Mucosa of stomach (tissue), 1 donor: ENCODE results near the gene FMO1.

Experiments used
- H3K27me3 ChIP-seq: one replicate; pipeline ENCODE4 v1.7.0; 2013; ENCODE audit warnings: mild to moderate bottlenecking, low read length; ENCODE audit not compliant: control insufficient read depth, insufficient read depth
- H3K36me3 ChIP-seq: one replicate; pipeline ENCODE4 v1.7.0; 2013; ENCODE audit warnings: low read length; ENCODE audit not compliant: control insufficient read depth, insufficient read depth
- H3K4me1 ChIP-seq: one replicate; pipeline ENCODE4 v1.7.0; 2013; ENCODE audit warnings: mild to moderate bottlenecking, low read length; ENCODE audit not compliant: control insufficient read depth, insufficient read depth
- H3K4me3 ChIP-seq: one replicate; pipeline ENCODE4 v1.7.0; 2013; ENCODE audit warnings: low read length
- H3K9ac ChIP-seq: one replicate; pipeline ENCODE4 v1.7.0; 2013; ENCODE audit warnings: mild to moderate bottlenecking, low read length, moderate library complexity
- H3K9me3 ChIP-seq: one replicate; pipeline ENCODE4 v1.7.0; 2013; ENCODE audit warnings: mild to moderate bottlenecking, low read length, moderate library complexity; ENCODE audit not compliant: control insufficient read depth
- donor health status: Pancreatic carcinoma.

FMO1 gene

GRCh38 chr1:171295821-171296220 lies 47.5 kb downstream of the FMO1 start:
- Histone ChIP-seq H3K4me1 (no peaks in the 10 kb centered on the region), H3K36me3 (no peaks in the 10 kb centered on the region), H3K9me3 (peaks cover 5% of the 10 kb centered on the region), H3K4me3 (no peak overlapping the region), H3K9ac (no peak overlapping the region), H3K27me3 (no peaks in the 10 kb centered on the region)

DNA sequence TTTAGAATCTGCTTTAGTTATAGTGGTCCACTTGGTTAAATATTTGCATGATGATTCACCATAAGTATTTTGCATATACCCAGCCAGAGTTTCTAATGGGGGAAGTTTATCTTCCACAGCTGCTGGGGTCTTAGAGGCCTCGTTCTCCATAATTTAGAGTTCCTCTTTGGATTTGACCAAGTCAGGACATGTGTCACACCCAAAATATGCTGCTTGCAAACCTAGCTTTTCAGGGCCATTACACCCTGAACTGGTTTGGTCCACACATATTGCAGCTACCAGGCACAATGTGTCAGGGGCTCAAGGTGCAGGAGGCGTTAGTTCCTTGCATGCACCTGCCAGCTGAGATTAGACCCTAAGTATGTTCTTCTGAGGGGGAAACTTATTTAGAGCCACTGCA lies 48.6 kb downstream of the FMO1 start:
- no peaks in the 10 kb centered on the region for H3K4me1 ChIP-seq

DNA sequence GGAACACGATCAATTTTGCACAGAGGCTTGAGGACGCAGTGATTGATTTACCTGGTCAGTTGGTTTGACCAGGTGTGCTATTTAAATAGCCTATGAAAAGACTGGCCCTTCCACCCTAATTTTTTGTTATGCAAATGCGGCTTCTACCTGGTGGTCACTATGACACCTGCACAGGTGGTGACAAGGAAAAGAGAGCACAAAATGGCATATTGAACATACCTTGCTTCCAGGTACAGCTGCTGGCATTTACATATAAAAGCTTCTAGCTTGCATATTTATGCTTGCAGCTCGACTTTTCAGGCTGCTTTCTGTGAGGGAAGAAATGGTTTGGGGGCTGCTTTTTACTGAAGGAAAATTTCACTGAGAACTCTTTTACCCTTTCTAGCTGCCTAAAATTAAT lies 50.4 kb downstream of the FMO1 start:
- H3K27me3 ChIP-seq = no peaks in the 10 kb centered on the region
- no peaks in the 10 kb centered on the region for H3K4me1 ChIP-seq
- peaks cover 5% of the 10 kb centered on the region for H3K9me3 ChIP-seq
- H3K4me3 ChIP-seq = no peak overlapping the region
- no peak overlapping the region for H3K9ac ChIP-seq
- no peaks in the 10 kb centered on the region for H3K36me3 ChIP-seq

More for the DNA sequence above, 48.6 kb downstream of the FMO1 start:
- H3K9ac ChIP-seq = no peak overlapping the region
- no peaks in the 10 kb centered on the region for H3K36me3 ChIP-seq
- peaks cover 5% of the 10 kb centered on the region for H3K9me3 ChIP-seq
- no peak overlapping the region for H3K4me3 ChIP-seq
- no peaks in the 10 kb centered on the region for H3K27me3 ChIP-seq

DNA sequence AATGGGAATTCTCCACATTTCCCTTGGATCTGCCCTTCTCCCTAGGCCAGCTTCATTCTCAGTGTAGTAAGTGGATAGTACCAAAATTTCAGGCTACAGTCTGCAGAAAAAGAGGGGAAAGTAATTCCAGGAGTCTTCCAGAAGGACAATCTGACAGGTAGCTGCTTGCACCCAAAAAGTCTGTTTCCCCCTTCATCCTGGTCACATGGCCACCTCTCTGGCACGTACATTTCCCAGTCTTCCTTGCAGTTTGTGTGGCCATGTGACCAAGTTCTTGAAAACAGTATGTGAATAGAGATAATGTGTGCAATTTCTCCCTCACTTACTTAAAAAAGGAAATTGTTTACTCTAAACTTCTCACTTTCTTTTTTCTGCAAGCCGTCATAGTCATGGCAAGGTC lies 51.0 kb downstream of the FMO1 start:
- H3K36me3 ChIP-seq = no peaks in the 10 kb centered on the region
- H3K9ac ChIP-seq = no peak overlapping the region
- H3K9me3 ChIP-seq = peaks cover 5% of the 10 kb centered on the region
- H3K4me1 ChIP-seq = no peaks in the 10 kb centered on the region
- H3K4me3 ChIP-seq = no peak overlapping the region
- no peaks in the 10 kb centered on the region for H3K27me3 ChIP-seq

- Histone ChIP-seq H3K4me3 (no peak overlapping the region), H3K9me3 (peaks cover 5% of the 10 kb centered on the region), H3K36me3 (no peaks in the 10 kb centered on the region), H3K4me1 (no peaks in the 10 kb centered on the region), H3K27me3 (no peaks in the 10 kb centered on the region), H3K9ac (no peak overlapping the region)
These were observed 52.1 kb downstream of the FMO1 start for GRCh38 chr1:171300401-171300800.

GRCh38 chr1:171310661-171311087 lies 62.4 kb downstream of the FMO1 start:
- Histone ChIP-seq H3K27me3 (no peaks in the 10 kb centered on the region), H3K4me1 (peaks cover 5% of the 10 kb centered on the region)

GRCh38 chr1:171311771-171312558 lies 63.7 kb downstream of the FMO1 start:
- H3K36me3 ChIP-seq = no peaks in the 10 kb centered on the region
- no peaks in the 10 kb centered on the region for H3K27me3 ChIP-seq
- peaks cover 5% of the 10 kb centered on the region for H3K4me1 ChIP-seq
- no peak overlapping the region for H3K9ac ChIP-seq
- no peak overlapping the region for H3K4me3 ChIP-seq
- no peaks in the 10 kb centered on the region for H3K9me3 ChIP-seq

More at GRCh38 chr1:171310661-171311087, 62.4 kb downstream of the FMO1 start:
- Histone ChIP-seq H3K36me3 (no peaks in the 10 kb centered on the region), H3K4me3 (no peak overlapping the region), H3K9ac (no peak overlapping the region), H3K9me3 (no peaks in the 10 kb centered on the region)

GRCh38 chr1:171313319-171313834 lies 65.1 kb downstream of the FMO1 start:
- H3K4me3 ChIP-seq = no peak overlapping the region
- H3K9ac ChIP-seq = peak overlapping the region; percentile 8

GRCh38 chr1:171313835-171314320 lies 65.6 kb downstream of the FMO1 start, which contains the start of gene FMO4:
Gene FMO4, plus strand, starts transcription at chr1:171314183. Its CDS starts 5,643 bp downstream, at chr1:171319826.
- H3K27me3 ChIP-seq = no peaks in the 10 kb centered on the region
- H3K9ac ChIP-seq = peak within 1 kb of the TSS; percentile 68
- H3K9me3 ChIP-seq = no peaks in the 10 kb centered on the region
- H3K4me3 ChIP-seq = peak within 1 kb of the TSS; percentile 12
- H3K4me1 ChIP-seq = peaks cover 5% of the 10 kb centered on the region
- no peaks in the 10 kb centered on the region for H3K36me3 ChIP-seq

More at GRCh38 chr1:171313319-171313834, 65.1 kb downstream of the FMO1 start:
- Histone ChIP-seq H3K27me3 (no peaks in the 10 kb centered on the region), H3K36me3 (no peaks in the 10 kb centered on the region), H3K4me1 (peaks cover 5% of the 10 kb centered on the region), H3K9me3 (no peaks in the 10 kb centered on the region)

DNA sequence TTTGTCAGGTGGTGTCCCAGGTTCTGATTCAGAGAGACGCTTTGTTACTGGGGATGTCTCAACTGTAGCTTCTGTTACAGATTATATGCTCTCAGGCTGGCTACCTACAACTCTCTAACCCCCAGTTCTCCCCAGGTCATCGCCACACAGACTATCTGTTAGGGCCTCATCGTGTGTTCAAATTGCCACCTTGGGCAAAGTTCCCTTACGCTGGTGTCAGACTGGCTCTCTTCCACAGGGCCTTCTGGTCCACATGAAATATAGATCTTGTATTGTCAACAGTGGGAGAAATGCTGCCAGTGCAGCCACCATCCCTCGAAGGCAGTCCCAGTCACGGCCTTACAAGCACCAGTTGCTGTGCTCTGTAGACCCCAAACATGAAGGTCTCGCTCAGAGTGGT lies 81.0 kb downstream of the FMO1 start:
- no peaks in the 10 kb centered on the region for H3K36me3 ChIP-seq
- H3K27me3 ChIP-seq = no peaks in the 10 kb centered on the region
- H3K4me3 ChIP-seq = no peak overlapping the region
- H3K4me1 ChIP-seq = no peaks in the 10 kb centered on the region
- H3K9ac ChIP-seq = no peak overlapping the region
- H3K9me3 ChIP-seq = no peaks in the 10 kb centered on the region

- H3K36me3 ChIP-seq = no peaks in the 10 kb centered on the region
- H3K27me3 ChIP-seq = no peaks in the 10 kb centered on the region
- H3K4me1 ChIP-seq = no peaks in the 10 kb centered on the region
- no peaks in the 10 kb centered on the region for H3K9me3 ChIP-seq
- H3K4me3 ChIP-seq = no peak overlapping the region
- H3K9ac ChIP-seq = no peak overlapping the region
These were observed 85.8 kb downstream of the FMO1 start for GRCh38 chr1:171334024-171334640.
